ENCODE results near the gene IDH3G. TPM values are rescaled to one million over a fixed set of nuclear protein-coding genes. Genes with fewer than 3 reads are reported as not detected.

IDH3G gene
- total RNA-seq, 1 donor from 2014 or later: 26.6 TPM

Other genes starting within 250 kb of the IDH3G start
- 11.1 TPM for gene CCNQ, start 195.2 kb downstream of the IDH3G start, total RNA-seq
- gene DUSP9, start 147.2 kb downstream of the IDH3G start, total RNA-seq: 0.10 TPM
- 0.99 TPM for gene PNCK, start 120.6 kb downstream of the IDH3G start, total RNA-seq
- gene SLC6A8, start 106.4 kb downstream of the IDH3G start, total RNA-seq: 22.0 TPM
- gene BCAP31, start 70.0 kb downstream of the IDH3G start, total RNA-seq: 92.8 TPM
- gene ABCD1, start 69.5 kb downstream of the IDH3G start, total RNA-seq: 4.0 TPM
- 2.2 TPM for gene PLXNB3, start 30.1 kb downstream of the IDH3G start, total RNA-seq
- gene SRPK3, start 13.3 kb downstream of the IDH3G start, total RNA-seq: 6.7 TPM
- 99.7 TPM for gene SSR4, start 293 bp upstream of the IDH3G start, total RNA-seq
- 3.1 TPM for gene PDZD4, start 36.2 kb upstream of the IDH3G start, total RNA-seq
- 3.6 TPM for gene L1CAM, start 91.8 kb upstream of the IDH3G start, total RNA-seq
- gene AVPR2, start 110.3 kb upstream of the IDH3G start, total RNA-seq: 0.89 TPM
- 14.4 TPM for gene ARHGAP4, start 131.9 kb upstream of the IDH3G start, total RNA-seq
- gene NAA10, start 140.7 kb upstream of the IDH3G start, total RNA-seq: 25.9 TPM
- gene RENBP, start 150.3 kb upstream of the IDH3G start, total RNA-seq: 5.0 TPM
- 13.6 TPM for gene HCFC1, start 177.4 kb upstream of the IDH3G start, total RNA-seq
- gene TMEM187, start 178.4 kb upstream of the IDH3G start, total RNA-seq: 2.9 TPM
- 19.6 TPM for gene IRAK1, start 225.5 kb upstream of the IDH3G start, total RNA-seq

All from skin of body (tissue), 1 donor.